ENCODE measurements around the gene SAMD10.
"Not testable (repeated sequence)": the region's sequence is repeated elsewhere in the genome, so short reads cannot be mapped to it uniquely, and the experiment has no call there.

The SAMD10 gene

GRCh38 chr20:63968928-63969760 is 10.3 kb downstream of the SAMD10 start:
- no peak for DNase-seq (ENCODE audit: low read depth)

GRCh38 chr20:63968136-63968927 is 11.1 kb downstream of the SAMD10 start:
- DNase-seq (ENCODE audit: low read depth): no peak

GRCh38 chr20:63967330-63968135 is 11.9 kb downstream of the SAMD10 start:
- DNase-seq (ENCODE audit: low read depth): no peak

GRCh38 chr20:63966944-63967322 is 12.5 kb downstream of the SAMD10 start:
- no peak for DNase-seq (ENCODE audit: low read depth)

- DNase-seq (ENCODE audit: low read depth): no peak
Observed at GRCh38 chr20:63966172-63966943, 13.1 kb downstream of the SAMD10 start.

GRCh38 chr20:63964412-63964811 is 15.0 kb downstream of the SAMD10 start:
- no peak for DNase-seq (ENCODE audit: low read depth)

- no peak for DNase-seq (ENCODE audit: low read depth)
Observed at GRCh38 chr20:63963784-63964301, 15.6 kb downstream of the SAMD10 start.

- no peak for DNase-seq (ENCODE audit: low read depth)
Observed at GRCh38 chr20:63963348-63963741, 16.1 kb downstream of the SAMD10 start.

GRCh38 chr20:63962426-63963347 is 16.8 kb downstream of the SAMD10 start:
- no peak for DNase-seq (ENCODE audit: low read depth)

GRCh38 chr20:63961664-63962425 is 17.6 kb downstream of the SAMD10 start:
- DNase-seq (ENCODE audit: low read depth): no peak

GRCh38 chr20:63960654-63961621 is 18.5 kb downstream of the SAMD10 start:
- DNase-seq (ENCODE audit: low read depth): not testable (repeated sequence)

- DNase-seq (ENCODE audit: low read depth): no peak
Observed at GRCh38 chr20:63959699-63960075, 19.8 kb downstream of the SAMD10 start.

- DNase-seq (ENCODE audit: low read depth): no peak
Observed at GRCh38 chr20:63958964-63959698, 20.3 kb downstream of the SAMD10 start.

- no peak for DNase-seq (ENCODE audit: low read depth)
Observed at GRCh38 chr20:63958471-63958870, 21.0 kb downstream of the SAMD10 start.

- no peak for DNase-seq (ENCODE audit: low read depth)
Observed at GRCh38 chr20:63957690-63958441, 21.6 kb downstream of the SAMD10 start.

- no peak for DNase-seq (ENCODE audit: low read depth)
Observed at GRCh38 chr20:63957004-63957689, 22.3 kb downstream of the SAMD10 start.

Measured in stimulated activated CD8-positive, alpha-beta memory T cell treated with anti-CD3 and anti-CD28 coated beads, Interleukin-7, amount 100 ng/mL, for 24 hours (primary cell).